Fibroblast of lung (primary cell): Measurements from ENCODE around the gene LPIN3.

Source experiments
- EZH2 ChIP-seq: IDR thresholded peaks from 2 replicates; pipeline ENCODE4 v1.5.1; 2012; ENCODE audit warnings: low read length, control low read depth, mild to moderate bottlenecking; ENCODE audit errors: missing control alignments
- TF ChIP-seq, protein P1 (sequence below), 2 donors: IDR thresholded peaks in 1 of 2; conservative IDR thresholded peaks in 1 of 2; 1 replicate in 1 of 2; 2 replicates in 1 of 2; pipeline ENCODE4 v1.5.1; 2011 to 2012; ENCODE audit warnings: low read length in 2 of 2, control low read depth in 1 of 2, inconsistent platforms in 1 of 2, low read depth in 1 of 2, mild to moderate bottlenecking in 1 of 2

- TF ChIP-seq, protein P1, sequence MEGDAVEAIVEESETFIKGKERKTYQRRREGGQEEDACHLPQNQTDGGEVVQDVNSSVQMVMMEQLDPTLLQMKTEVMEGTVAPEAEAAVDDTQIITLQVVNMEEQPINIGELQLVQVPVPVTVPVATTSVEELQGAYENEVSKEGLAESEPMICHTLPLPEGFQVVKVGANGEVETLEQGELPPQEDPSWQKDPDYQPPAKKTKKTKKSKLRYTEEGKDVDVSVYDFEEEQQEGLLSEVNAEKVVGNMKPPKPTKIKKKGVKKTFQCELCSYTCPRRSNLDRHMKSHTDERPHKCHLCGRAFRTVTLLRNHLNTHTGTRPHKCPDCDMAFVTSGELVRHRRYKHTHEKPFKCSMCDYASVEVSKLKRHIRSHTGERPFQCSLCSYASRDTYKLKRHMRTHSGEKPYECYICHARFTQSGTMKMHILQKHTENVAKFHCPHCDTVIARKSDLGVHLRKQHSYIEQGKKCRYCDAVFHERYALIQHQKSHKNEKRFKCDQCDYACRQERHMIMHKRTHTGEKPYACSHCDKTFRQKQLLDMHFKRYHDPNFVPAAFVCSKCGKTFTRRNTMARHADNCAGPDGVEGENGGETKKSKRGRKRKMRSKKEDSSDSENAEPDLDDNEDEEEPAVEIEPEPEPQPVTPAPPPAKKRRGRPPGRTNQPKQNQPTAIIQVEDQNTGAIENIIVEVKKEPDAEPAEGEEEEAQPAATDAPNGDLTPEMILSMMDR (conservative IDR thresholded peaks at IDR 0.05 in 1 of 2, IDR thresholded peaks at IDR 0.05 in 1 of 2; ENCODE audit: low read depth in 1 of 2, low read length in 2 of 2): no peak
- no peak for TF ChIP-seq EZH2
These were observed 31.8 kb upstream of the LPIN3 start for GRCh38 chr20:41308726-41309413.
